ENCODE data around the gene PWWP2B.

Gene PWWP2B

GRCh38 chr10:132463333-132464255, 66.6 kb downstream of the PWWP2B start:
- no peak for DNase-seq (ENCODE audit: low read depth, low spot score)
- no peak overlapping the region for H3K27ac ChIP-seq

GRCh38 chr10:132464256-132465192, 67.5 kb downstream of the PWWP2B start:
- no peak for DNase-seq (ENCODE audit: low read depth, low spot score)
- no peak overlapping the region for H3K27ac ChIP-seq

DNA sequence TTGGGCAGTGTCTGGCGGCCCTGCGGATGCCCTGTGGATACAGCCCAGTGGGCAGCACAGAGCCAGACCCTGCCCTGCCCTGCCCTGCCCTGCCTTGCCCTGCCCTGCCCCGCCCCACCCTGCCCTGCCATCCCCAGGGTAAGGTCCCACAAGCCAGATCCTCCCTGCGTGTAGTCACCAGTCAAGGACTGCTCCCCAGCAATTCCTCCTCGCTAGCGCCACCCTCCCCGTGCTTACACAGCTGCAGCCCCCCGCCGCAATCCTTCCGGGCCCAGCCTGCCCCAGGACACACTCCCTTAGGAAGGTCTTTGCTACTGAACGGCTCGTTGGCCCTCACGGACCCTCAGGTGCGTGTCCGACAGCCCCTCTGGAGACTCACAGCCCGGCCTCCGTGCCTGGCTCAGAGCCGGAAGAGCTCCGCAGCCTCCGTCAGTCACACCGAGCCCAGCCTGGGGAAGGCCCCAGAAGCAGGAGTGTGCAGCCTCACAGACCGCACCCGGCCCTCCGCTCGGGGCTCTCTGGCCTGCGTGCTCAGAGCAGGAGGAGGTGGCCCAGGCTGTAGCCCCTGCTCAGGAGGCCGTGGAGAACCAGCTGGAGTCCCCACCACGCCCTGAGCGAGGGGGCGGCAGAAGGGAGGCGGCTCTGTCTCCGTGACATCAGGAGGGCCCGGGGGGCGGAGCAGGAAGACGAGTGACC, 68.3 kb downstream of the PWWP2B start:
- no peak overlapping the region for H3K27ac ChIP-seq
- no peak for DNase-seq (ENCODE audit: low read depth, low spot score)

DNA sequence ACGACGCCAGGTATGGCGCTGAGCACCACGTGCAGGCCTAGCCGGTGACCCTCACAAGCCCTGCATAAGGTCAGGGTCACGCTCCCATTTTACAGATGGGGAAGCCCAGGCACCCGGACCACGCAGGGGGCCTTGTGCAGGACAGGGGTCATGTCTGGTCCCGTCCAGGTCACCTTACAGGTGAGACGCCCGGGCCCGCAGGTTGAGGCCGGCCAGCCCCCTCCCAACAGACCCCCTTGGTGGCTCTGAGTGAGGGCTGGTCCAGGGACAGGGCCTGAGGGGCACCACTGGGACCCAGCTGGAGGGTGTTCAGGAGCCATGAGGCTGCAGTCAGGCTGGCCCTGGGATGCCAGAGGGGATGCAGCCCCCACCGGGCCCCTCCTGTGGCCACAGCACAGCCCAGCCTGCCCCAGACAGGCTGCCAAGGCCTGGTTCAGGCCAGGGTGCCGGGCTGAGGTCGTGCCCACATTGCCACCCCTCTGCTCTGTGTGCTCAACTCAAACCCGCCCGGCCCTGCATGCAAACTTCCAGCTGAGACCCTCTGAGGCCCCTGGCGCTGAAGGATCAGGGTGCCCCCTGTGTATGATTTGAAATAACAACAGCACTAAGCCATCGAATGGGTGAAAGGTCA, 69.0 kb downstream of the PWWP2B start:
- DNase-seq (ENCODE audit: low read depth, low spot score), result no peak

DNA sequence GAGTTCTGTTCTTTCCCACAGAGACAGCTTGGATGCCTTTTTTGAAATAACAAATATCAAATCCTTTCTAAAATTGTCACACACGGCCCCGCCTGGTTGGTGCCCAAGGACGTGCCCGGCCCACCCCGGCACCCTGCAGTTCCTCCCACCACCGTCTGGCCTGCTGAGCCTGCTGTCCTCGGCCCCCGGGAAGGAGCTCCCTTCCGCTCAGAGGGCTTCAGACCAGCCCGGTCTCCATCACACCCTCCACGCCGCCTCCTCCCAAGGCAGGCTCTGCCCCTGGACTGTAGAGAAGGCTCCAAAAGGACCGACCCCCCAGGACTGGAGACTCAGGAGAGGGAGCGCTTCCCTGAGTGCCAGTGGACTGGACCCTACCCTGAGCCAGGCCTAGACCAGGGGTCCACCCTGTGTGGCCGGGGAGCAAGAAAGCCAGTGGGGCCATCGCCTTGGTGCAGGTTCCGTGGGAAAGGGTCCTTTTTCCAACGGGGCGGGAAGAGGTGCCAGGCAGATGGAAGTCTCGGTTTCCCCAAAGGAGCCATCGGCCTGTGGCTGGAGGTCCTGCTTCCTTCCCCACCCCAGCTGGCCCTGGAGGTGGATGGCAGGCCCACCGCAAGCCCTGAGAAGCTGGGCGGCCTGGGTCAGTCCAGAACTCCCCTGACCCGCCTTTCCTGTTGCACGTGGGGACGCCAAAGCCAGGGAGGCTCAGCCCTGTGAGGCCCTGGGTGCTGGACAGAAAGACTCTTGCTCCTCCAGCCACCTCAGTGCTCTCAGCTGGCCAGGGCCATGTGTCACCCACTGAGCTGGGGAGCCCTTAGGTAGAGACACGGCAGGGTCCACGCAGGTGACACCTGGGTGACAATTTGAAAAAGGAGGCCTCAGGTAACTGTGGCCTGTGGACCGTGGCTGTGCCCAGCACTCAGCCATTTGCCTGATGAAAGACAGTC, 69.8 kb downstream of the PWWP2B start:
- H3K27ac ChIP-seq, result no peak overlapping the region
- DNase-seq (ENCODE audit: low read depth, low spot score), result no peak

More for the DNA sequence above, 69.0 kb downstream of the PWWP2B start:
- H3K27ac ChIP-seq, result no peak overlapping the region
